Measurements from ENCODE around the gene GAB4. TPM values are rescaled to one million over a fixed set of nuclear protein-coding genes. Genes with fewer than 3 reads are reported as not detected.
A peak's percentile ranks its signal among the peaks of the same experiment; 100 is the strongest.
"Not testable (repeated sequence)": the region's sequence is repeated elsewhere in the genome, so short reads cannot be mapped to it uniquely, and the experiment has no call there.

The GAB4 gene
- total RNA-seq, 4 donors from 2014 or later: not detected

DNA sequence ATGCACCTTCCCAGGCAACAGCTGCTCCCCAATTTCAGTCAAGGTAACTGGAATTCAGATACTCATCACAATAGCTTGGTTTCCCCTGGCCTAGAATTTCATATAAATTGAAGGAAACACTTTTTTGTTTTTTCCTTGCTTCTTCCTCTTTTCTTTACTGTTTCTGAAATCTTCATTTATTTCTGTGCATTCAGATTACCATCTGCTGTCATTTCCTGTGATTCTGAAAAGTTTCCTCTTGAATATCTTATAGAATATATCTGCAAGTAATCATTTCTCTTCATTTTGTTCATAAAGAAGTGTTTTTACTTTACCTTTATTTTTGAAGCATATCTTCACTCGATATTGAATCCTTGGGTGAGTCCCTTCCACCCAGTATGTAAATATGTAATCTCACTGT is 85.3 kb downstream of the GAB4 start:
- Histone ChIP-seq H3K27me3 (peaks cover 4 to 5% (median 4%) of the 10 kb centered on the region in 3 donors), H3K4me1 (no peaks in the 10 kb centered on the region), H3K27ac (no peak overlapping the region), H3K36me3 (no peaks in the 10 kb centered on the region), H3K4me3 (no peak overlapping the region), H3K9me3 (no peaks in the 10 kb centered on the region)
- no peak for DNase-seq
- in situ Hi-C loops (cut with MboI; ENCODE audit: low sequenced_read_pairs in 4 of 4) (no loop called here), intact Hi-C loops (cut with DNase I; ENCODE audit: low total_unique reads) (no loop called here)
- ATAC-seq: no peak
- no peak for TF ChIP-seq POLR2A (IDR thresholded peaks at IDR 0.05)
- TF ChIP-seq, protein P1, sequence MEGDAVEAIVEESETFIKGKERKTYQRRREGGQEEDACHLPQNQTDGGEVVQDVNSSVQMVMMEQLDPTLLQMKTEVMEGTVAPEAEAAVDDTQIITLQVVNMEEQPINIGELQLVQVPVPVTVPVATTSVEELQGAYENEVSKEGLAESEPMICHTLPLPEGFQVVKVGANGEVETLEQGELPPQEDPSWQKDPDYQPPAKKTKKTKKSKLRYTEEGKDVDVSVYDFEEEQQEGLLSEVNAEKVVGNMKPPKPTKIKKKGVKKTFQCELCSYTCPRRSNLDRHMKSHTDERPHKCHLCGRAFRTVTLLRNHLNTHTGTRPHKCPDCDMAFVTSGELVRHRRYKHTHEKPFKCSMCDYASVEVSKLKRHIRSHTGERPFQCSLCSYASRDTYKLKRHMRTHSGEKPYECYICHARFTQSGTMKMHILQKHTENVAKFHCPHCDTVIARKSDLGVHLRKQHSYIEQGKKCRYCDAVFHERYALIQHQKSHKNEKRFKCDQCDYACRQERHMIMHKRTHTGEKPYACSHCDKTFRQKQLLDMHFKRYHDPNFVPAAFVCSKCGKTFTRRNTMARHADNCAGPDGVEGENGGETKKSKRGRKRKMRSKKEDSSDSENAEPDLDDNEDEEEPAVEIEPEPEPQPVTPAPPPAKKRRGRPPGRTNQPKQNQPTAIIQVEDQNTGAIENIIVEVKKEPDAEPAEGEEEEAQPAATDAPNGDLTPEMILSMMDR (IDR thresholded peaks at IDR 0.05 in 4 of 5, conservative IDR thresholded peaks at IDR 0.05 in 1 of 5): no peak

DNA sequence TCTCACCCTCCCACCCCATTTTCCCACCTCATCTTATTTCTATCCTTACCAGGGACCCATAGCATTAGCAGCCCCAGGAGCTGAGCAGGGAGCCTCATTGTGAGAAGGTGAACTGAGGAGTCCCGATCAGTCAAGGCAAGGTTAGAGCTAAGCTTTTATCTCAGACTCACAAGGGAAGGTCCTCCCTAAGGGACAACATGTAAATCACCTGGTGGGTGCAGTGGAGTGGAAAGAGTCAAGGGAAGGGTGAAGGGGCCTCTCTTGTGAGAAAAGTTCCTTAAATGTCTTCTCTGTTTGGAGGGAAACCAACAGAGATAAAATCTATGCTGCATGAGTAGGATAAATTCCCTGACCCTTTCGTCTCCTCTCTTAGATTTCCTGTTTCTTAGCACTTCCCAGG is 85.9 kb downstream of the GAB4 start:
- Histone ChIP-seq H3K4me1 (no peaks in the 10 kb centered on the region), H3K27me3 (peaks cover 4 to 8% (median 5%) of the 10 kb centered on the region in 3 donors), H3K27ac (no peak overlapping the region), H3K4me3 (no peak overlapping the region), H3K9me3 (no peaks in the 10 kb centered on the region), H3K36me3 (no peaks in the 10 kb centered on the region)
- TF ChIP-seq POLR2A (IDR thresholded peaks at IDR 0.05): no peak
- TF ChIP-seq, protein P1 (IDR thresholded peaks at IDR 0.05 in 4 of 5, conservative IDR thresholded peaks at IDR 0.05 in 1 of 5): no peak
- ATAC-seq: no peak
- no peak for DNase-seq
- in situ Hi-C loops (cut with MboI; ENCODE audit: low sequenced_read_pairs in 4 of 4): no loop called here
- intact Hi-C loops (cut with DNase I; ENCODE audit: low total_unique reads): no loop called here

DNA sequence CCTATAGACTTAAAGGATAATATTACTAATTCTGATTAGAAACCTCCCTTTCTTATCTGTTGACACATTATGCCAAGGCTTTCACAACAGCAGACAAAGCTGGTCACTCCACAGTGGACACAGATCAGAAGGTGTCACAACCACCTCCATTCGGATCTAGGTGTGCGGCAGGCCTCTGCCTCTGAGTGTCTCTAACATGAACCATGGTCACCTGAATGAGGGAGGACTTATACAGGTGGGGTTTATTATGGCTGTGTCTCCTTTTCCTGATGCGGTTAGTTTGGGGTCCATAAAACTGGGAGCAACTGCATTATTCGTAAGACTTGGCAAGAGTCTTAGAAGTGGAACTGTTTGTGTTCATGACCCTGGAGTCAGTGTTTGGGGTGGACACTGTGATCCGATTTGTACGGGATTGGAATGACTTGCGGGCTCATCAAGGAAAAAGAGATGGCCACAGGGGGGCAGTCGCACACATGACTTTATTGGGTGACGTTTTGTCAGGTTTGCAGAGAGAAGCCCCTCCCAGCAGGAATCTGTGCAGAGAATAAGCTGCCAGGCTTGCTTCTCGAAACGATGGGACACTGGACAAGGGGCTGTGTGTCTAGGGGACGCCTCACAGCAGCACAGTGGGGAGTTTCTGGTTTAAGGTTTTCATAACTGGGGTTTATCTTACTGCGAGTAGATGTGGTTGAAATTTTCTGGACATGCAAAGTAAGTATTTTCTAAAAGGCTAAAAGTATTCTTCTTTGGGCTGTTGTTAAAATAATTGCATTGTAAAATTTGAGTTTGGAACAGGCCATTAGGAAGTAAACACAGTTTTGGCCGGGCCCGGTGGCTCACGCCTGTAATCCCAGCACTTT is 90.6 kb downstream of the GAB4 start:
- Histone ChIP-seq H3K27me3 (peaks cover 0 to 12% (median 5%) of the 10 kb centered on the region in 3 donors), H3K4me3 (no peak overlapping the region), H3K27ac (no peak overlapping the region), H3K36me3 (no peaks in the 10 kb centered on the region), H3K9me3 (no peaks in the 10 kb centered on the region), H3K4me1 (no peaks in the 10 kb centered on the region)
- ATAC-seq: peak in 1 of 2 donors; percentile 71
- in situ Hi-C loops (cut with MboI; ENCODE audit: low sequenced_read_pairs in 4 of 4): loop anchor here in 3 of 4 donors (5.0 kb wide), 2 partner anchors 135 to 140 kb away; no protein-coding TSS in a partner anchor
- TF ChIP-seq, protein P1 (IDR thresholded peaks at IDR 0.05 in 4 of 5, conservative IDR thresholded peaks at IDR 0.05 in 1 of 5): peak in 4 of 5 experiments; percentile 30 to 63 (median 56)
- TF ChIP-seq POLR2A (IDR thresholded peaks at IDR 0.05): no peak
- peak; percentile 9 to 35 for DNase-seq
- intact Hi-C loops (cut with DNase I; ENCODE audit: low total_unique reads): loop anchor here (1.0 kb wide), 1 partner anchor 141 kb away; no protein-coding TSS in a partner anchor

DNA sequence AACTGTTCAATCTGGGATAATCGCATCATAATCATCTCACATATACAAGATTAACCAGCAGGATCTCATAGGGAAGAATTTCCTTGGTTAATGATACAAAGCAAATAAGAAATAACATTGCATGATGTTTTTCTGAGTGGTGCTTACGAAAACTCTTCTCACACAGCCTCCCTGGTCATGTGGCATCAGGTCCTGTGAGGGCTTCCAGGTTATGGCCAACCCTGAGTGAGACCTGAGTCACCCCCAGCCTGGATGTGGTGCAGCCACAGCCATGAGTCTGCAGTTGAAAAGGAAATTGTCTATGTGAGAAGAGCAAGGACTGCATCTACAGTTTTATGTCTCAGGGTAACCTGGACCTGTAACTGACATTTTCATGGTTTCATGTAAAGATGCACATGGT is 92.3 kb downstream of the GAB4 start:
- TF ChIP-seq, protein P1 (IDR thresholded peaks at IDR 0.05 in 4 of 5, conservative IDR thresholded peaks at IDR 0.05 in 1 of 5): no peak
- TF ChIP-seq POLR2A (IDR thresholded peaks at IDR 0.05): no peak
- intact Hi-C loops (cut with DNase I; ENCODE audit: low total_unique reads) (no loop called here), in situ Hi-C loops (cut with MboI; ENCODE audit: low sequenced_read_pairs in 4 of 4) (loop anchor here in 3 of 4 donors (5.0 kb wide), 2 partner anchors 137 to 142 kb away; no protein-coding TSS in a partner anchor)
- ATAC-seq (no peak), DNase-seq (no peak)
- H3K36me3 ChIP-seq: no peaks in the 10 kb centered on the region
- no peaks in the 10 kb centered on the region for H3K9me3 ChIP-seq
- no peak overlapping the region for H3K4me3 ChIP-seq
- no peak overlapping the region for H3K27ac ChIP-seq
- H3K27me3 ChIP-seq: peaks cover 0 to 14% (median 4%) of the 10 kb centered on the region in 3 donors
- no peaks in the 10 kb centered on the region for H3K4me1 ChIP-seq

DNA sequence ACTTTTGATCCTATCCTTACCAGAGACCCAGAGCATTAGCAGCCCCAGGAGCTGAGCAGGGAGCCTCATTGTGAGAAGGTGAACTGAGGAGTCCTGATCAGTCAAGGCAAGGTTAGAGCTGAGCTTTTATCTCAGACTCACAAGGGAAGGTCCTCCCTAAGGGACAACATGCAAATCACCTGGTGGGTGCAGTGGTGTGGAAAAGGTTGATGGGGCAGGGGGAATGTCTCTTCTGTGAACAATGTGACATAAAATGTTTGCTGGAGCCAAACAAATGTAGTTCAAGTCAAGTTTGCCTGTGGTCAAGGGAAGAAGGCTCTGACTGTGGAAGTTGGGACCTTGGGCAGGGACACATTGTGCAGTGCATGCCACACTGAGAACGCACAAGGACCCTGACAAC is 93.1 kb downstream of the GAB4 start:
- H3K4me3 ChIP-seq; H3K27ac ChIP-seq; H3K9me3 ChIP-seq; H3K36me3 ChIP-seq; intact Hi-C loops (cut with DNase I; ENCODE audit: low total_unique reads); ATAC-seq; DNase-seq; H3K4me1 ChIP-seq: not testable (repeated sequence)
- H3K27me3 ChIP-seq: peaks cover 0 to 13% (median 4%) of the 10 kb centered on the region in 3 donors
- in situ Hi-C loops (cut with MboI; ENCODE audit: low sequenced_read_pairs in 4 of 4): loop anchor here in 3 of 4 donors (5.0 kb wide), 2 partner anchors 137 to 142 kb away; no protein-coding TSS in a partner anchor
